Upper lobe of right lung (tissue), 1 donor: ENCODE data around the gene EIF3M. TPM values are rescaled to one million over a fixed set of nuclear protein-coding genes. Genes with fewer than 3 reads are reported as not detected.

Experiments
- total RNA-seq: library from RNA; stranded (reverse); fragmentation: NEBNext Ultra II Directional; extraction: Animal tissue kit (Norgen Biotek cat#: 25700); gene quantifications from one replicate; pipeline ENCODE4 v1.2.1, GENCODE V29; 2021
- donor health status: DM: no; HTN: yes; CAD: no; lungs with severe emphysema.

The EIF3M gene
- total RNA-seq, 1 donor from 2014 or later, result 144 TPM

Other genes starting within 250 kb of the EIF3M start
- 1.5 TPM for gene WT1, start 148.3 kb upstream of the EIF3M start, total RNA-seq
- gene CCDC73, start 210.8 kb downstream of the EIF3M start, total RNA-seq, result not detected
- gene PRRG4, start 246.1 kb downstream of the EIF3M start, total RNA-seq, result 12.6 TPM